Amniotic stem cell (primary cell): Measurements from ENCODE around the gene SPART.
A peak's percentile ranks its signal among the peaks of the same experiment; 100 is the strongest.
"Not testable (repeated sequence)": the region's sequence is repeated elsewhere in the genome, so short reads cannot be mapped to it uniquely, and the experiment has no call there.

Experiments
- DNase-seq: peaks from one replicate; lab custom pipeline; 2025; lab: John Stamatoyannopoulos, UW

The SPART gene

GRCh38 chr13:36319793-36320192, 26.4 kb downstream of the SPART start:
- DNase-seq, result not testable (repeated sequence)

- DNase-seq, result no peak
Observed at GRCh38 chr13:36313047-36313969, 32.9 kb downstream of the SPART start.

GRCh38 chr13:36310417-36311108, 35.6 kb downstream of the SPART start:
- DNase-seq, result no peak

DNA sequence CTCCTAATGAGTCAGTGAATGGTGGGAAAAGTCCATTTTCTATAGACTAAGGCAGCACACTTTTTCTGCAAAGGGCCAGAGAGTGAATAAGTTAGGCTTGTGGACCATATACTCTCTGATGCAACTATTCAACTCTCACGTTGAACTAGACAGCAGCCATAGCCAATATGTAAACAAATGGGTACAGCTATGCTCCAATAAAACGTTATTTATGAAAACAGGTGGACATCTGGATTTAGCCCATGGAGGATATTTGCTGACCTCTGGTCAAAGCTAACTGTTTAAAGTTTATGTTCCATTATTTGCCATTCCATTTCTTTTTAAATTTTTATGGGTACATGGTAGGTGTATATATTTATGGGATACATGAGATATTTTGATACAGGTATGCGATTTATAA, 43.9 kb downstream of the SPART start:
- no peak for DNase-seq

- not testable (repeated sequence) for DNase-seq
Observed at GRCh38 chr13:36299469-36299868, 46.7 kb downstream of the SPART start.

DNA sequence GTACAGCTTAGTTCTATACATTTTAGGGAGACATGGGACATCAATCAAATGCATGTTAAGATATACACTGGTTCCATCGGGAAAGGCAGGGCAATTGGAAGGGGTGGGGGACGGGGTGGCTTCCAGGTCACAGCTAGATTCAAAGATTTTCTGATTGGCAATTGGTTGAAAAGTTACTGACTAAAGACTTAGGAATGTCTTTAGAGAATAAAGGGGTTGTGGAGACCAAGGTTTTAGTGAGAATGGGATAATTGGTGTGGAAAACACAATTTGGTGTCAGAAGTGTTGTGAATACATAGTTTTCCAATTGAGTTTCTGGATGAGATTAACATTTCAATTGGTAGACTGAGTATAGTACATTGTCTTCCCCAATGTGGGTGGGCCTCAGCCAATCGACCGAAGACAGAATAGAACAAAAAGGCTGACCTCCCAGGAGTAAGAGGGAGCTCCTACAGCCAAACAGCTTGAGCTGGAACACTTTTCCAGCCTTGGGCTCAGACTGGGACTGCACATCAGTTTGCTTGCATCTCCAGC, 47.6 kb downstream of the SPART start:
- DNase-seq, result no peak

GRCh38 chr13:36297366-36298338, 48.5 kb downstream of the SPART start, which contains the start of gene CCDC169:
Gene CCDC169, minus strand, starts transcription at chr13:36297814. Its CDS starts 95 bp downstream, at chr13:36297719.
- peak; percentile 41 for DNase-seq

GRCh38 chr13:36294096-36294495, 52.1 kb downstream of the SPART start:
- DNase-seq, result no peak

DNA sequence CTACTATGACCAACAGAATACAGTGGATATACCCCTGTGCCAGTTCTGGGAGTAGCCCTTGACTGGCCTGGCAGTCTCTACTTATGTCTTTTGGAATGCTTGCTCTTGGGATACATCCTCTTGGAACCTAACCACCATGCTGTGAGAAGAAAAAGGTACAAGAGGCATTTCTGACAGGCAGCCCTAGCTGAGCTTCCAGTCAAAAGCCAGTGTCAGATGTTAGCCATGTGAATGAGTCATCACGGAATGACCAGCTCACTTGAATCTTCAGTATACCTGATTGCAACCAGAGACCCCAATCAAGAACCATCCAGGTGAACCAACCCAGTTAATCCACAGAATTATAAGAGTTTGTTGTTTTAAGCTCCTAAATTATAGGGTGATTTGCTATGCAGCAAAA, 52.7 kb downstream of the SPART start:
- no peak for DNase-seq

GRCh38 chr13:36288794-36289391, 57.3 kb downstream of the SPART start:
- DNase-seq, result no peak

DNA sequence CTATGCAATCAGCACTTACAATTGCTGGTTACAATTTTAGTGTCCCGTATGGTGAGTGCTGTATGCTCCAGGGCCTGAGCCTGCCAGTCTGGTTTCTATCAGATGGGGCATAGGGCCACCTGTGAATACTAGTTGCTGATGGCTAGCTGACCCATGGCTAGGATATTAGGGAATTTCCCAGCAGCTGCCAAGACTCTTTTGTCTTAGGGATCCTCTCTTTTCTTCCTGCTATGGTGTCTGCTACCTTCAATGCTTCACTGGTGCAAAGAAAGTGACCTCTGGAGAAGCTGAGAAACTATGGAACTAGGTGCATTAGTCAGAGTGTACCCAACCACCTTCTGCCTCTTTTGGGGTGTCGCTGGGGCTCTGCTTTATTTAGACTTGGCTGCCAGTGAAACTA, 60.2 kb downstream of the SPART start:
- no peak for DNase-seq

GRCh38 chr13:36282821-36283432, 63.3 kb downstream of the SPART start:
- DNase-seq, result peak; percentile 18

GRCh38 chr13:36275190-36276002, 70.8 kb downstream of the SPART start:
- DNase-seq, result peak; percentile 76

DNA sequence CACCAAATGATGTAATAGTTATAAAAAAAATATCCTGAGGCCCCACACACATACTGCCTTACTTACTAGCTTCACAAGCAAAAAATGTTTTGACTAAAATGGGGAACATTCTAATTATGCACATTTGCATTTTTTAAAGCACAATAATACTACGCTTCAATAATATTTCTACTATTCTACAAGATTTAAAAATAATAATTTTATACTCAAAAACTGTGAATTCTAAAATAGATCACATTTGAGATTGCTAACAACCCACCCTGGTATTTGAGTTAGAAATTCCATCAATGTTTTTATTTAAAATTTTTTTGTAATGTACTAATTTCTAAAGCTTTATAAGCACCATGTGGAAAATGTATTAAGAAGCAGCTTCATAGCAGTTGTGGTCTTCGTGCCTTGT, 72.8 kb downstream of the SPART start:
- no peak for DNase-seq

DNA sequence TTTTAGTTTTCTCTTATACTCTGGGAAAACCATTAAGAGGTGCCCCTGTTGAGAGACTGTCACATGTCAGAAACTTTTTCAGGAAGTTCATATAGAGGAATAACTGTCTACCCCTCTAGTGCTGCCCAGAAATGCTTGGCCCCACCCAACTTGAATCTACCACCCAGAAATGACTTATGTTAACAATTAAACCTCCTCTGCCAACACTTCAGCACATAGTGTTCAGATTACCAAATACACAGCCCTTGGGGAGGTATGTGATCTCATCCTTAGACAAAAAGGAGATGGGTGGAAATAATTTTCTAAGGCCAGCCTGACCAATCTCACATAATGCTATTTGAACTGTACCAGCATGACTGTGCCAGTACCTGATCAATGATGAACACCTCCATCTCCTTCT, 84.2 kb downstream of the SPART start:
- DNase-seq, result no peak

DNA sequence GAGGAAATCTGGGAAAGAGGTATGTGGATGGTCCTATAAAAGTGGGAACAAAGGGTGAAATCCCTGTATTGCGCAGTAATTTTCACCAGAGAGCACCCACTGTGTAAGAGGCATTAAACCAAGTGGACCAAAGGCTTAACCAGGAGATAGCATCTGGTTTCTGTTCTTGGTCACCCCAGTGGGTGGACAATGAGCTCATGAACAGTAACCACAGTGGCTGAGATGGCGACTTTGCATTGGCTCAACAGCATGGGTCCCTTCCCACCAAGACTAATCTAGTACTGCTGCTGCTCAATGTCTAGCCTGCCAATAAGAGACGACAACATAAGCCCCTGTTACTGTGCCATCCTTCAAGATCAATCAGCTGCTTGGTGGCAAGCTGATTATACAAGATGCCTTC, 85.2 kb downstream of the SPART start:
- DNase-seq, result no peak

DNA sequence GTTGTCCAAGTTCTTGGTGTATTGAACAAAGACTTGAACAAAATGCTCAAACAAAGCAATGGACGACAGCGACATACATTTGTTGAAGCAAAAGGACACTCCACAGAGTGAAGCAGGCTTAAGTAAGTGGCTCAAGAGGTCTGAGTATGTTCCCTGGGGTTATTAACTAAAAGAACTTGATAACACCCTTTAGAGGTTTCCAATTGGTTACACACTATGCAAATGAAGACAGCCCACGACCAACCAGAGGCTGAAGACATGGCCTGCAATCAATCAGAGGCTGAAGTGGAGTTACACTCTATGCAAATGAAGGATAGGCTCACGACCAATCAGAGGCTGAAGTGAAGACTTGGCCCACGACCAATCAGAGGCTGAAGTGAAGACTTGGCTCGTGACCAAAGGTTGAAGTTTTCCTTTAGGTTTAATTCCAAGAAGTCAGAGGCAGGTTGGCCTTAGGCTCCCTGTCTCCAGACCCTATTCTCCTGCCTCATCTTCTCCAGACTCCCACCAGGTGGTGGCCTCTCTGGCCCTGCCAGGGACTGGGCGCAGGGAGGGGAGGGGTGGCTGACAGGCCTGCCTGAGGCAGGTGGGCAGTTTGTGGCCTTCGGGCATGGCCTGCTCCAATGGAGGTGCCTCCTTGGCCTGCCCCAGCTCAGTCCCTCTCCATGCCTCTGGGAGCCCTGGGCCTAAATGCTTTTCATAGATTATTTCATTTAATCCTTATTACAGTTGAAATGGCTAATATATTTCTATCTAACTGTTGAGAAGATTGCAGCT, 86.6 kb downstream of the SPART start:
- no peak for DNase-seq

DNA sequence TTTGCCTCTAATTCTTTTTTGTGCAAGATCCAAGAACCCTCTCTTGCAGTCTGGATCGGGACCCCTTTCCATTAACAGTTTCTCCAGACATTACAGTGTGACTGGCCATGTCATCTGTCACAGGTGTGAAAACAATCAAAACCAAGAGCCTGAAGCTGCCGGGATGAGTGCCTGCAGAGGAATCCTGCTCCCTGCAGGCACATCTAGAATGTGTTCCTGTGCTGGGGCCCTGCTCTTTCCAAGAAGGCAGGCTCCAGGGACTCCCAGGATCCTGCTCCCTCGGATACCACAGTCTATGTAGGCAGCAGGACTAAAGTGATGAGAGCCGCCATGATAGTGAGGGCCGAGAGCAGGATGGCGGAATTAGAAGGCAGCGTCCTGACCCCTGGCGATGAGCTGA, 87.4 kb downstream of the SPART start:
- DNase-seq, result no peak
